ENCODE results near the gene ABCC6.
"Not testable (repeated sequence)": the region's sequence is repeated elsewhere in the genome, so short reads cannot be mapped to it uniquely, and the experiment has no call there.

ABCC6 gene

DNA sequence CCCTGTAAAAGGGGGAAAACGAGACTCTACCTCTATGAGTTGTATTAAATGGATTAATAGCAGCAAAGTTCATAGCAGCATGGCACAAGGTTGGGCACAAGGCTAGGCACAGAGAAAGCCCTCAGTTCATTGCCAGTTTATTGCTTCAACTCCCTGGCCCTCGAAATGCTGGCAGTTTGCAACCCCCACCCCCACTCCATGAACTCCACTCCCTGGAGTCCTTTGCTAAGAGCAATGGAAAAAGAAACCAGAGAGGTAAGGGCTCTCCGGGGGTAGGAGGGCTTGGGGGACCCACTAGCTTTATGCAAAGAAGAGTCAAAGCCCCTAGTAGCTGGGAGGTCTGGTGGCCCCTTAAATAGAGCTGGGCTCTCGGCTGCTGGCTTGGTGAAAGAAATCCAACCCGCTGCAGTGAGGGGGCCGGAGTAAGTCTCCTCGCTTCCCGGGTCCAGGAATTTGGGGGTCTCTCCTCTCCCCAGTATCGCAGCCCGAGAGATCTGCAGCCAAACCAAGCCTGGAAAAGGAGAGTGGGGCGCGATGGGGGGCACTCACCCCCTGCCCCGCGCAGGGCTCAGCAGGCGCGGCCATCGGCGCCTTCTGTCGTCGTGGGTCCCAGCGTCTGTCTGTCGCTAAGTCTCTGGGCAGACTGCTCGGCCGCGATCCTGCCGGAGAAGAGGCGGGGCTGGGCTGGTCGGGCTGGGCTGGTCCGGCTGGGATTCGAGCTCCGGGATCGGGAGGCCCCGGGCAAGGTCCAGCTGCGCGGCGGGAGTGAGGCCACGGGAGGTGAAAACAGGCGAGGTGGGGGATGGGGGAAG is at the start of gene ABCC6:
ABCC6 (minus strand) TSS at position 645 of the 812 bp plus-strand sequence; CDS start at position 585, 60 bp downstream.
- H3K79me2 ChIP-seq; H3K9me3 ChIP-seq (ENCODE audit: control insufficient read depth, low read length); H3K4me3 ChIP-seq (ENCODE audit: low read depth, low read length); H3K36me3 ChIP-seq (ENCODE audit: control insufficient read depth, insufficient read depth, low read length); H3K27ac ChIP-seq; H3K4me1 ChIP-seq; H3K9ac ChIP-seq; H3K4me2 ChIP-seq (ENCODE audit: low read length); H3K27me3 ChIP-seq (ENCODE audit: control insufficient read depth, insufficient read depth, low read length): not testable (repeated sequence)
- peak within 1 kb of the TSS; percentile 62 for H2AFZ ChIP-seq

DNA sequence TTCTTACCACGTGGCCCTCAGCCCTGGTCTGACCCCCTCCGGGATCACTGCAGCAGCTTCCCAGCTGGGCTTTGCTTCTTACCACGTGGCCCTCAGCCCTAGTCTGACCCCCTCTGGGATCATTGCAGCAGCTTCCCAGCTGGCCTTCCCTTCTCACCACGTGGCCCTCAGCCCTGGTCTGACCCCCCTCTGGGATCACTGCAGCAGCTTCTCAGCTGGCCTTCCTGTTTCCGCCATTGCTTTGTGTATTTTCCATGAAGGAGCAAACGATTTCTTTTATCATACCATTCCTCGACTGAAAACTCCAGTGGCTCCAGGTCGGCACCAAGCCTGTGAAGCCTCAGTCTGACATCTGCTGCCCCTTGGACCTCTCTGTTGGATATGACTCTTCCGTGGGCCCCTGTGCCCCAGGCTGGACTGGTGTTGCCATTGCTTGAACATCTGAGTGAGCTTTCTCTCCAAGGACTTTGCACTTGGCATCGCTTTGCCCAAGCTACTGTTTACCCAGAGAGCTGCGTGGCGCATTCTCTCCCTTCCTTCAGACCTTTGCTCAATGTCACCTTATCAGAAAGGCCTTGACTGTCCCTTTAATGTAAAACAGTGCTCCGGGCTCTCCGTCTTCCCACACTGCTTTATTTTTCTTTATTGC is 49.4 kb upstream of the ABCC6 start:
- not testable (repeated sequence) for H3K27ac ChIP-seq; H3K9ac ChIP-seq; H3K79me2 ChIP-seq; H3K4me2 ChIP-seq (ENCODE audit: low read length); H2AFZ ChIP-seq; H3K9me3 ChIP-seq (ENCODE audit: control insufficient read depth, low read length); H3K36me3 ChIP-seq (ENCODE audit: control insufficient read depth, insufficient read depth, low read length); H3K4me3 ChIP-seq (ENCODE audit: low read depth, low read length); H3K27me3 ChIP-seq (ENCODE audit: control insufficient read depth, insufficient read depth, low read length); H3K4me1 ChIP-seq

DNA sequence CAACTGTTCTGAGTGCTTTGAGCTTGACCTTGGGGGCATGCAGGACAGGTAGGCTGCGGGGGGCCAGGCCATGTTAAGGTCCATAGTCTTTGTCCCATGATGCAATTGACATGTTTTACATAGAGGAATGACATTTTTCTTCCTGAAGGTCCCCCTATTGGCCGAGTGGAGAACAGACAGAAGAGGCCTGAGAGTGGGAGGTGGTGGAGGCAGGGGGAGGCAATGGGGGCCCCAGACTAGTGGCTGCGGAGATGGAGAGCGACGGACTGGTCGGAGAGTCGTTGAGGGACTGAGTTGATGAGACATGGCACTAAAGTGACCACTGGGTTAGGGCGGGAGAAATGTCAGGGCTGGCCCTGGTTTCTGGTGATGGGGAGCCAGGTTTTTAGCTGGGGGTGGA is 48.4 kb upstream of the ABCC6 start:
- H3K4me3 ChIP-seq (ENCODE audit: low read depth, low read length); H3K4me1 ChIP-seq; H3K4me2 ChIP-seq (ENCODE audit: low read length); H3K9ac ChIP-seq; H2AFZ ChIP-seq; H3K79me2 ChIP-seq; H3K36me3 ChIP-seq (ENCODE audit: control insufficient read depth, insufficient read depth, low read length); H3K9me3 ChIP-seq (ENCODE audit: control insufficient read depth, low read length); H3K27ac ChIP-seq; H3K27me3 ChIP-seq (ENCODE audit: control insufficient read depth, insufficient read depth, low read length): not testable (repeated sequence)

DNA sequence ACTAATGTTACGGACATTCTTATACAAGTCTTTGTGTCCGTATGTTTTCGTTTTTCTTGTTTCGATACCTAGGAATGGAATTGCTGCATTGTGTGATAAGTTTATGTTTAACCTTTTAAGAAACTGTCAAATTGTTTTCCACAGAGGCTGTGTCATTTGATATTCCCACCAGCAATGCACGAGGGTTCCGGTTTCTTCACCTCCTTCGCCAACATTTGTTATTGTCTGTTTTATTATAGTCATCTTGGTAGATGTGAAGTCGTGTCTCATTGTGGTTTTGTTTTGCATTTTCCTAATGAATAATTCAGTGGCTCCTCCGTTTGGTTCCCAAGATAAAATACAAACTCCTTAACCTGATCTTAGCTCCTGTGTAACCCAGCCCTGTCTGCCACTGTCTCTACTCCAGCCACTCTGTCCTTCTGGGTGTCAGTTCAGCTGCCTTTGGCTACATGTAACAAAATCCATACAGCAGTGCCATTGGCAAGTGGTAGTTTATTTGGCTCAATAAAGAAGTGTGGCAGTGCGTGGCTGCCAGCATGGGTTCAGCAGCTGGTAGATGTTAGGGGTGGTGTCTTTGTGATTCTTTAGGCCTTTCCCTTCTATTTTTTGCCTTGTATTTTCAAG is 45.0 kb upstream of the ABCC6 start:
- not testable (repeated sequence) for H3K79me2 ChIP-seq, H3K27ac ChIP-seq, H2AFZ ChIP-seq

DNA sequence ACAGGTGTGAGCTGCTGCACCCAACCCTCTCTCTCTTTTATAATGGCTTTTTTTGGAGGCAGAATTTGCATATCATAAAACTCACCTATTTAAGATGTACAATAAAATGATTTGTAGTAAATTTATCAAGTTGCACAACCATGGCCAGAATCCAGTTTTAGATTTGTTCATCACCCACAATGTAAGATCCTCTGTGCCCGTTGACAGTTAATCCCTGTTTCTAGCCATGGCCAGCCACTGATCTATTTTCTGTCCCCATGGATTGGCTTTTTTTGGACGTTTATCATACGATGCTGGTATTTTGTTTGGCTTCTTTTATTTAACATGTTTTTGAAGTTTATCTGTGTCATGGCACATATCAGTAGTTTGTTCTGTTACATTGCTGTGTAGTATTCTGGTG is 44.4 kb upstream of the ABCC6 start:
- H3K27me3 ChIP-seq (ENCODE audit: control insufficient read depth, insufficient read depth, low read length); H3K9ac ChIP-seq; H3K9me3 ChIP-seq (ENCODE audit: control insufficient read depth, low read length); H3K4me2 ChIP-seq (ENCODE audit: low read length); H3K4me3 ChIP-seq (ENCODE audit: low read depth, low read length); H3K36me3 ChIP-seq (ENCODE audit: control insufficient read depth, insufficient read depth, low read length); H3K4me1 ChIP-seq; H3K79me2 ChIP-seq; H3K27ac ChIP-seq; H2AFZ ChIP-seq: not testable (repeated sequence)

More for the DNA sequence above, 45.0 kb upstream of the ABCC6 start:
- not testable (repeated sequence) for H3K27me3 ChIP-seq (ENCODE audit: control insufficient read depth, insufficient read depth, low read length); H3K4me3 ChIP-seq (ENCODE audit: low read depth, low read length); H3K9ac ChIP-seq; H3K4me2 ChIP-seq (ENCODE audit: low read length); H3K4me1 ChIP-seq; H3K9me3 ChIP-seq (ENCODE audit: control insufficient read depth, low read length); H3K36me3 ChIP-seq (ENCODE audit: control insufficient read depth, insufficient read depth, low read length)

DNA sequence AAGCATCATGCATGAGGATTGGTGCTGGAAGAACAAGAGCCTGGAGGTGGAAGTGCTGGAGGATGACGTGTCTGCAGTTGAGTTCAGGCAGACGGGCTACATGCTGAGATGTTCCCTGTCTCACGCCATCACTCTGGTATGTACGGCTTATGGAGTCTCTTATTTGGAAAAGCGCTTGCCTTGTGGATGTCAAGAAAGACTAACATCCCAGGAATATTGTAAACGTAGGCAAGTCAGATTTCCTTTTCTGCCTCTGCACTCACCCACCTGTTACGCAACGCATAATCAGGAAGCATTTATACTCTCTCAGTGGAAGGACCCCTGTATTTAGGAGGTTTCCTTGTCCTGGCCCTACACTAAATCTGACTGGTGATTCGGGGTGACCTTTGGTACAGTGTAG is 41.8 kb upstream of the ABCC6 start:
- H3K27ac ChIP-seq; H2AFZ ChIP-seq; H3K9ac ChIP-seq; H3K9me3 ChIP-seq (ENCODE audit: control insufficient read depth, low read length); H3K79me2 ChIP-seq; H3K4me2 ChIP-seq (ENCODE audit: low read length); H3K27me3 ChIP-seq (ENCODE audit: control insufficient read depth, insufficient read depth, low read length); H3K4me1 ChIP-seq; H3K36me3 ChIP-seq (ENCODE audit: control insufficient read depth, insufficient read depth, low read length); H3K4me3 ChIP-seq (ENCODE audit: low read depth, low read length): not testable (repeated sequence)

DNA sequence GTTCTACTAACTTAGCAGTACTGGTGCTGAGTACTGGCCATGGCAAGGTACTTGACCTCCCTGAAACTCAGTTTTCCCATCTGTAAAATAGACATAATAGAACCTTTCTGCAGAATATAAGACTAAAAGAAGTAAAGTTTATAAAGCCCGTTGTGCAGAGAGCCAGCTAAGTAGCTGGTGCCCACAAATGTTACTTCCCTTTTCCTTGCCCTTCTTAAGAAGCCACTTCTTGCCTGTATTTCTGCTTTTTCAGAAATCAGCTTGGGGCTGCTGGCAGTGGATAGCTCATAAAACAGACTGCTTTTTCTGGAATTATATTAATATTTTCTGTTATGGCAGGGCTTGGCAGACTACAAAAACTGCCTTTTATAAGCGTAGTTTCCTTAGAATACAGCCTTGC is 40.7 kb upstream of the ABCC6 start:
- not testable (repeated sequence) for H2AFZ ChIP-seq; H3K9ac ChIP-seq; H3K36me3 ChIP-seq (ENCODE audit: control insufficient read depth, insufficient read depth, low read length); H3K27ac ChIP-seq; H3K4me2 ChIP-seq (ENCODE audit: low read length); H3K4me1 ChIP-seq; H3K79me2 ChIP-seq; H3K9me3 ChIP-seq (ENCODE audit: control insufficient read depth, low read length); H3K4me3 ChIP-seq (ENCODE audit: low read depth, low read length); H3K27me3 ChIP-seq (ENCODE audit: control insufficient read depth, insufficient read depth, low read length)

DNA sequence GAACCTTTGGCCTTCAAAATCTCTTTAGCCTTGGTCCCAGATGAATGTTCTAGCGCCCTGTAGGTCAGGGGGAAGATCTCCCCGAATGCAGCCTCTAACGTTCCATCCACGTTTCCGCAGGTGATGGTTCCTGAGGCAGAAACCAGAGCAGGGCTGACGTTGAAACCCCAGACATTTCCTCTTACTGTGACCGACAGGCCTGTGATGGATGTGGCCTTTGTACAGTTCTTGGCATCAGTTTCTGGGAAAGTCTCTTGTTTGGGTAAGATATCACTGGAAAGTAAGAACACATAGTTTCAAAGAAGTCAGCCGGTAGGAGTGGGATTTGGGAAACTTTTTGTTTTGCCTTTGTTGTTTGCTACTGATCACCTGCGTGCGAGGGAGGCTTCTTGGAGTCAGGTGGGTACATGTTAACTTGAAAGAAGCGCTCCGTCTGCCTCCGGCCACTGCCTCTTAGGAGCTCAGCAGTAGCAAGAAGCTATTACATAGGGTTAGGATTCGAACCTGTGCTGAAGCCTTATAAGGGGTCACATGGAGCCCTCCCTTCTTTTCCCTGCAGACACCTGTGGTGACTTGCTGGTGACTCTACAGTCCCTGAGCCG is 39.8 kb upstream of the ABCC6 start:
- not testable (repeated sequence) for H3K9me3 ChIP-seq (ENCODE audit: control insufficient read depth, low read length); H3K79me2 ChIP-seq; H3K27me3 ChIP-seq (ENCODE audit: control insufficient read depth, insufficient read depth, low read length); H3K27ac ChIP-seq; H3K9ac ChIP-seq; H3K4me2 ChIP-seq (ENCODE audit: low read length); H2AFZ ChIP-seq; H3K4me1 ChIP-seq; H3K4me3 ChIP-seq (ENCODE audit: low read depth, low read length); H3K36me3 ChIP-seq (ENCODE audit: control insufficient read depth, insufficient read depth, low read length)

DNA sequence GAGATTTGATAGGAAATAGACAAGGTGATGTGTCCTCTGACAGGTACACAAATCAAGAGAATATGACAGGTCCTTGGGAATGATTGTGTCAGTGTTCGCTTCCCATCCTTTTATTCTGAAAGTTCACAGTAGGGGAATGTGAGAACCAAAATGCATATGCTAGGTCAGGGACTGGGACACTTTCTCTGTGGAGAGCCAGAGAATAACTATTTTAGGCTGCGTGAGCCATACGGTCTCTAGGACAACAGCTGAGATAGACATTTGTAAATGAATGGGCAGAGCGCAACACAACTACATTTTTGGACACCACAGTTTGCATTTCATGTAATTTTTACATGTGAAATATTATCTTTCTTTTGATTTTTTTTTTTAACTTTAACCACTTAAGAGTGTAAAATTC is 36.7 kb upstream of the ABCC6 start:
- H3K27me3 ChIP-seq (ENCODE audit: control insufficient read depth, insufficient read depth, low read length); H3K9ac ChIP-seq; H3K27ac ChIP-seq; H3K4me1 ChIP-seq; H3K4me3 ChIP-seq (ENCODE audit: low read depth, low read length); H3K36me3 ChIP-seq (ENCODE audit: control insufficient read depth, insufficient read depth, low read length); H2AFZ ChIP-seq; H3K4me2 ChIP-seq (ENCODE audit: low read length); H3K79me2 ChIP-seq; H3K9me3 ChIP-seq (ENCODE audit: control insufficient read depth, low read length): not testable (repeated sequence)

DNA sequence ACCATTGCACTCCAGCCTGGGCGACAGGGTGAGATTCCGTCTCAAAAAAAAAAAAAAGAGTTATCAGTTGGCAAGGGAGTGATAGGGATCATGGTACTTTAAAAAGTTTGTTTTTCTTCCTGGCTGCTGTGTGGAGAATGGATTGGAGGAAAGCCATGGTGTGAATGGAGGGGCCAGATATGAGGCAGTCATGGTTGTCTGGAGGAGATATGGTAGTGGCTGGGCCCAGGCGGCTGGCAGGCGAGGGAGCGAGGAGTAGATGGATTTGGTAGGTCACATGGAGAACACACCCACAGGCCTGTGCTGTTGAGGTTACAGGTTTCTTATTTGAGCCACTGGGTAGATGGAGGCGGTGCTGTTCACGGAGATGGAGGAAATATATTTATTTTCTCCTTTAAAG is 35.5 kb upstream of the ABCC6 start:
- not testable (repeated sequence) for H3K4me2 ChIP-seq (ENCODE audit: low read length); H3K4me1 ChIP-seq; H3K9me3 ChIP-seq (ENCODE audit: control insufficient read depth, low read length); H3K9ac ChIP-seq; H3K36me3 ChIP-seq (ENCODE audit: control insufficient read depth, insufficient read depth, low read length); H3K4me3 ChIP-seq (ENCODE audit: low read depth, low read length); H2AFZ ChIP-seq; H3K79me2 ChIP-seq; H3K27ac ChIP-seq; H3K27me3 ChIP-seq (ENCODE audit: control insufficient read depth, insufficient read depth, low read length)
